ENCODE data around the gene CHRND. TPM values are rescaled to one million over a fixed set of nuclear protein-coding genes. Genes with fewer than 3 reads are reported as not detected.
"Not testable (repeated sequence)": the region's sequence is repeated elsewhere in the genome, so short reads cannot be mapped to it uniquely, and the experiment has no call there.

Gene CHRND
- total RNA-seq, 1 donor from 2014 or later: not detected

DNA sequence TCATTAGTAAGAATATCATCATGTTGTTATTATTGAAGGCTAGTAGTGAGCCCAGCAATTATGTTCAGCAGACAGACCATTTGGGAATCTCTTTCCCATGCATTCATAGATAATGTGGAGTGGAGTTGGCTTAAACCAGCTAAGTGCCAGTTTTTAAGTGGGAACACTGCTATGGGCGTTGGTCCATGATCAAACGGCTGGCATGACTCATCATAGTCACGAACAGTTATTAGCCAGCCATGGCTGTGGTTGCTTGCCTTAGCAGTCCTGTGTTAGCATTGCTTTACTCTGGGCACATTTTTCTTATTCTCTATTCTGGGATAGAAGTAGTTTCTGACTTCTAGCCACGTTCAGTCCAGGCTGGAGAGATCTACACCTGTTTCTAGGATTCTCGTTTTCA is 42.2 kb downstream of the CHRND start:
- peaks cover 24% of the 10 kb centered on the region for H4K20me1 ChIP-seq (ENCODE audit: insufficient read depth, low read length)
- H2AFZ ChIP-seq (ENCODE audit: low read depth, low read length): no peak overlapping the region
- Mint-ChIP-seq H3K36me3 (ENCODE audit: low read depth, unreplicated experiment) (peaks cover 48% of the 10 kb centered on the region), H3K27ac (ENCODE audit: unreplicated experiment) (peak overlapping the region; percentile 42), H3K27me3 (ENCODE audit: low read depth, unreplicated experiment) (no peaks in the 10 kb centered on the region), H3K4me3 (ENCODE audit: unreplicated experiment) (no peak overlapping the region), H3K9me3 (ENCODE audit: unreplicated experiment) (no peaks in the 10 kb centered on the region), H3K4me1 (ENCODE audit: low read depth, unreplicated experiment) (peaks cover 26% of the 10 kb centered on the region)
- H3K4me2 ChIP-seq (ENCODE audit: low read length): peak overlapping the region; percentile 34
- no peak overlapping the region for H3K4me3 ChIP-seq (ENCODE audit: insufficient read depth, low read depth, low read length)
- no peaks in the 10 kb centered on the region for H3K9me3 ChIP-seq (ENCODE audit: insufficient read depth, low read depth, low read length)
- peak; percentile 80 for FAIRE-seq
- no peaks in the 10 kb centered on the region for H3K27me3 ChIP-seq (ENCODE audit: insufficient read depth, low read length)
- peaks cover 12% of the 10 kb centered on the region for H3K4me1 ChIP-seq (ENCODE audit: insufficient read depth, low read length)
- peak; percentile 81 for DNase-seq (ENCODE audit: low read depth)
- TF ChIP-seq, protein P1, sequence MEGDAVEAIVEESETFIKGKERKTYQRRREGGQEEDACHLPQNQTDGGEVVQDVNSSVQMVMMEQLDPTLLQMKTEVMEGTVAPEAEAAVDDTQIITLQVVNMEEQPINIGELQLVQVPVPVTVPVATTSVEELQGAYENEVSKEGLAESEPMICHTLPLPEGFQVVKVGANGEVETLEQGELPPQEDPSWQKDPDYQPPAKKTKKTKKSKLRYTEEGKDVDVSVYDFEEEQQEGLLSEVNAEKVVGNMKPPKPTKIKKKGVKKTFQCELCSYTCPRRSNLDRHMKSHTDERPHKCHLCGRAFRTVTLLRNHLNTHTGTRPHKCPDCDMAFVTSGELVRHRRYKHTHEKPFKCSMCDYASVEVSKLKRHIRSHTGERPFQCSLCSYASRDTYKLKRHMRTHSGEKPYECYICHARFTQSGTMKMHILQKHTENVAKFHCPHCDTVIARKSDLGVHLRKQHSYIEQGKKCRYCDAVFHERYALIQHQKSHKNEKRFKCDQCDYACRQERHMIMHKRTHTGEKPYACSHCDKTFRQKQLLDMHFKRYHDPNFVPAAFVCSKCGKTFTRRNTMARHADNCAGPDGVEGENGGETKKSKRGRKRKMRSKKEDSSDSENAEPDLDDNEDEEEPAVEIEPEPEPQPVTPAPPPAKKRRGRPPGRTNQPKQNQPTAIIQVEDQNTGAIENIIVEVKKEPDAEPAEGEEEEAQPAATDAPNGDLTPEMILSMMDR (IDR thresholded peaks at IDR 0.05; ENCODE audit: insufficient read depth, low read depth, low read length): no peak
- no peak for TF ChIP-seq EZH2 (IDR thresholded peaks at IDR 0.05; ENCODE audit: insufficient read depth, low read length)
- peak overlapping the region; percentile 1 for H3K9ac ChIP-seq (ENCODE audit: low read length)
- H3K27ac ChIP-seq (ENCODE audit: low read depth, low read length): peak overlapping the region; percentile 52
- no peaks in the 10 kb centered on the region for H3K79me2 ChIP-seq (ENCODE audit: insufficient read depth, low read length)
- H3K36me3 ChIP-seq (ENCODE audit: insufficient read depth, low read length): peaks cover 50% of the 10 kb centered on the region

GRCh38 chr2:232569541-232569940 is 43.6 kb downstream of the CHRND start:
- DNase-seq (ENCODE audit: low read depth) (no peak), FAIRE-seq (no peak)
- H3K4me1 ChIP-seq (ENCODE audit: insufficient read depth, low read length): peaks cover 12% of the 10 kb centered on the region
- H3K4me2 ChIP-seq (ENCODE audit: low read length): no peak overlapping the region
- Mint-ChIP-seq H3K4me1 (ENCODE audit: low read depth, unreplicated experiment) (peaks cover 22% of the 10 kb centered on the region), H3K36me3 (ENCODE audit: low read depth, unreplicated experiment) (peaks cover 48% of the 10 kb centered on the region), H3K27me3 (ENCODE audit: low read depth, unreplicated experiment) (no peaks in the 10 kb centered on the region), H3K27ac (ENCODE audit: unreplicated experiment) (no peak overlapping the region), H3K4me3 (ENCODE audit: unreplicated experiment) (no peak overlapping the region), H3K9me3 (ENCODE audit: unreplicated experiment) (no peaks in the 10 kb centered on the region)
- no peak overlapping the region for H3K9ac ChIP-seq (ENCODE audit: low read length)
- H2AFZ ChIP-seq (ENCODE audit: low read depth, low read length): no peak overlapping the region
- H3K79me2 ChIP-seq (ENCODE audit: insufficient read depth, low read length): no peaks in the 10 kb centered on the region
- H4K20me1 ChIP-seq (ENCODE audit: insufficient read depth, low read length): peaks cover 14% of the 10 kb centered on the region
- H3K36me3 ChIP-seq (ENCODE audit: insufficient read depth, low read length): peaks cover 50% of the 10 kb centered on the region
- no peak overlapping the region for H3K27ac ChIP-seq (ENCODE audit: low read depth, low read length)
- no peaks in the 10 kb centered on the region for H3K9me3 ChIP-seq (ENCODE audit: insufficient read depth, low read depth, low read length)
- no peak overlapping the region for H3K4me3 ChIP-seq (ENCODE audit: insufficient read depth, low read depth, low read length)
- H3K27me3 ChIP-seq (ENCODE audit: insufficient read depth, low read length): no peaks in the 10 kb centered on the region
- TF ChIP-seq, protein P1 (IDR thresholded peaks at IDR 0.05; ENCODE audit: insufficient read depth, low read depth, low read length): no peak
- no peak for TF ChIP-seq EZH2 (IDR thresholded peaks at IDR 0.05; ENCODE audit: insufficient read depth, low read length)

DNA sequence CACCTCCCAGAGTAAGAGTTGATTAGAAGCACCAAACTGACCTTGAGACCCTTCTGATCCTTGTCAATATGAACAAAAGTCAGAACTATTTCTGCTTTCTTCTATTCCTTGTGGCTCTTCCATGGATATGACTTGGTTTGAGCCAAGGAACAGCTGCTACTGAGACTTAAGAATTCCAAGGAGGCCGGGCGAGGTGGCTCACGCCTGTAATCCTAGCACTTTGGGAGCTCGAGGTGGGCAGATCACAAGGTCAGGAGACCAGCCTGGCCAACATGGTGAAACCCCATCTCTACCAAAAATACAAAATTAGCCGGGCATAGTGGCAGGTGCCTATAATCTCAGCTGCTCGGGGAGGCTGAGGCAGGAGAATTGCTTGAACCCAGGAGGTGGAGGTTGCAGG is 44.5 kb downstream of the CHRND start:
- H2AFZ ChIP-seq (ENCODE audit: low read depth, low read length); FAIRE-seq; H3K79me2 ChIP-seq (ENCODE audit: insufficient read depth, low read length); H3K4me3 ChIP-seq (ENCODE audit: insufficient read depth, low read depth, low read length); H3K9me3 ChIP-seq (ENCODE audit: insufficient read depth, low read depth, low read length); H3K27me3 ChIP-seq (ENCODE audit: insufficient read depth, low read length); H3K9me3 Mint-ChIP-seq (ENCODE audit: unreplicated experiment); H3K27ac Mint-ChIP-seq (ENCODE audit: unreplicated experiment); H3K27ac ChIP-seq (ENCODE audit: low read depth, low read length); H3K27me3 Mint-ChIP-seq (ENCODE audit: low read depth, unreplicated experiment); H3K4me3 Mint-ChIP-seq (ENCODE audit: unreplicated experiment); DNase-seq (ENCODE audit: low read depth); H3K9ac ChIP-seq (ENCODE audit: low read length); H3K4me2 ChIP-seq (ENCODE audit: low read length): not testable (repeated sequence)
- H3K36me3 Mint-ChIP-seq (ENCODE audit: low read depth, unreplicated experiment): peaks cover 43% of the 10 kb centered on the region
- Histone ChIP-seq H3K4me1 (ENCODE audit: insufficient read depth, low read length) (peaks cover 12% of the 10 kb centered on the region), H4K20me1 (ENCODE audit: insufficient read depth, low read length) (peaks cover 14% of the 10 kb centered on the region), H3K36me3 (ENCODE audit: insufficient read depth, low read length) (peaks cover 45% of the 10 kb centered on the region)
- H3K4me1 Mint-ChIP-seq (ENCODE audit: low read depth, unreplicated experiment): peaks cover 26% of the 10 kb centered on the region
